HG02798 (cell line): ENCODE results near the gene SLC6A12.

Experiments
- ATAC-seq: cut with Tn5 transposase; IDR thresholded peaks from one replicate; pipeline ENCODE4 v1.9.1; 2021; ENCODE audit warnings: mild to moderate bottlenecking; ENCODE audit not compliant: unreplicated experiment, poor library complexity

The SLC6A12 gene

GRCh38 chr12:214003-214741 is at the start of gene SLC6A12:
TSS of gene SLC6A12 (minus strand) at chr12:214157. CDS start at chr12:209986, 4,171 bp downstream.
- no peak for ATAC-seq

DNA sequence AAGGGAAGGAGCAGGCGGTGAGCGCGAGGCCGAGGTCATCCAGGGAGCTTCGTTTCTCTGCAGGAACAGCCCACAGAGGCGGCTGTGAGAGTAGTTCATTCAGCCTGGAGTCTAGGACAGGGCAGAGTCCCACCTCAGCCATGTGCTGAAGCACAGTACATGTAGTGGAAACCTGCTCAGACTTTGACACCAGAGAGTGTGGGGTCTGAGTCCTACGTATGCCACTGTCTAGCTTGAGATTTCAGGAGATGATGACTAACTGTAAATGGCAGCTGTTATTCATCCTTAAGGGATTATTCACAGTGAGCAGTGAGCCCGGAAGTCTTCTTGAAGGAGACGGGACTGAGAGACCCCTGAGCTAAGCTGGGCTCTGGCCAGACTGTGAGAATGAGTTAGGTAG is 49.6 kb upstream of the SLC6A12 start:
- ATAC-seq: no peak

DNA sequence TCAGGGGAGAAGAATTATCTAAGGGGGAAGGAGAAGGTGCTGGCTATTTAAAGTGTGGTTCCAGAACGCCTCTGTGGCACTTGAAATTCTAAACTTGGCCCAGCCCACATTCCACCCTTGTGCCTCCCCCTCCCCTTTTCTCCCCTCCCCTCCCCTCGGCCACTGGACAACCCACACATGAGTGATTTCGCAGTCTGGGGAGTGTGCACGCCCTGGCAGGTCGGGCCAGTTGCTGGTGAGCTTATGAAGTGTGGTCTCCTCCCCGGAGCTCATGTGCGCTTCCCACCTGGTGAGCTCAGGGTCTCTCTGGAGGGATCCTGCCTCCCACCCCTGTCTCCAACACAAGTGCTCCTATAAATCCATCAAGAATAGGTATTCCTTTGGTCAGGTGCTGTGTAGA is 48.9 kb upstream of the SLC6A12 start, which contains the start of gene SLC6A13:
SLC6A13 (minus strand) TSS at position 20 of the 400 bp plus-strand sequence. CDS start 2,784 bp downstream, outside the sequence.
- no peak for ATAC-seq

GRCh38 chr12:262113-262512 is 48.2 kb upstream of the SLC6A12 start:
- no peak for ATAC-seq

- no peak for ATAC-seq
Measured at GRCh38 chr12:257521-258321, 43.8 kb upstream of the SLC6A12 start.

DNA sequence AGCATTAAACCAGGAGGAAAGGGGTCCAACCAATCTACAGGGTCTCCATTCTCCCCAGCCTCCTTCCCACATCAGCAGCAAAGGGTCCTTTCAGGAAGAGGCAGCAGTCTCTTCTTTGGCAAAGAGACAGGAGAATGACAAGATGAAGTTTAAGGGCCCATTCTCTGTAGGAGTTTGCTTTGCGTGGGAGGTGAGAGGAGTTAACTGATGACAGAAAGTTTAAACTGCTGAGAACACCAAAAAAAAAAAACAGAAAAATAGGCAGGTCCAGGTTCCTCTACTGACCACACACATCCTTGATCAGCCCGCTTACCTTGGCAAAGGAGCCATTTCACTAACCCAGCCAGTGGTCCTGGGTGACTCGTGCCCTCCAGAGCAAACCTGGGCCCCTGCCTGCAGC is 43.0 kb upstream of the SLC6A12 start:
- ATAC-seq: no peak

DNA sequence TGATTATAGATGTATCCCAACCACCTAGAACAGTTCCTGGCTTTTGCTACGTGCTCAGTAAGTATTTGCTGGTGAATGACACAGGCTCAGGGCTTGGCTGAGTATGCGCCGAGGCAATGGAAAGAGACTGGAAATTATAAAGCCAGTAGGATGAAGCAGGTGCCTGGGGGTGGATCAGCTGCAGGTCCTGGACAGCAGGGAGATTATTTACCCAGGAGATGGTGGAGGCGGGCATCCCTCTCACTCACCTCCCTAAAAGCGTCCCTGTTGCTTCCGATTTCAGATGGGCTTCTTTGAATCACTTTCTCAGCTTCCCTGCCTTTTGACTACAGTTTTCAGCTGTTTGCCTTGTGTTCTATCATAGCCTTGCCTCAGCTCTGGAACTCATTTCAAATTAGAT is 42.3 kb upstream of the SLC6A12 start:
- ATAC-seq: no peak

GRCh38 chr12:254912-255311 is 41.0 kb upstream of the SLC6A12 start:
- no peak for ATAC-seq

DNA sequence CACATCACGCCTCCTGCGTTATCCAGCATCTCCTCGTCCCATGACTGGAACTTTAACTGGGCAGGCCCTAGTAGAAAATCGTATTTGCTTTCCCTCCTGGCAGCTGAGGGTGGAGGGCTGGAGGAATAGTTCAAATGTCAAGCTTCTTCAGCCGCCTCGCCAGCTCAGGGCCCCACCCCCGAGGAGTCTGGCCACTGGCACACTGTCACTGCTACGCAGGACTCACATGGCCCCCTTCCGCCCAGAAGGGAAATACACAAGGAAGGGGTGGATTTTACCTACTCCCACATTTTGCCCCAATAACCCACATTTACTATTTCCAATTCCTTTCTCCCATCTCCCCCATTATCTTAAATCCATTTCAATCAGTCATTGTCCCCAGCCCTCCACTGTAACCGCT is 40.1 kb upstream of the SLC6A12 start:
- no peak for ATAC-seq

DNA sequence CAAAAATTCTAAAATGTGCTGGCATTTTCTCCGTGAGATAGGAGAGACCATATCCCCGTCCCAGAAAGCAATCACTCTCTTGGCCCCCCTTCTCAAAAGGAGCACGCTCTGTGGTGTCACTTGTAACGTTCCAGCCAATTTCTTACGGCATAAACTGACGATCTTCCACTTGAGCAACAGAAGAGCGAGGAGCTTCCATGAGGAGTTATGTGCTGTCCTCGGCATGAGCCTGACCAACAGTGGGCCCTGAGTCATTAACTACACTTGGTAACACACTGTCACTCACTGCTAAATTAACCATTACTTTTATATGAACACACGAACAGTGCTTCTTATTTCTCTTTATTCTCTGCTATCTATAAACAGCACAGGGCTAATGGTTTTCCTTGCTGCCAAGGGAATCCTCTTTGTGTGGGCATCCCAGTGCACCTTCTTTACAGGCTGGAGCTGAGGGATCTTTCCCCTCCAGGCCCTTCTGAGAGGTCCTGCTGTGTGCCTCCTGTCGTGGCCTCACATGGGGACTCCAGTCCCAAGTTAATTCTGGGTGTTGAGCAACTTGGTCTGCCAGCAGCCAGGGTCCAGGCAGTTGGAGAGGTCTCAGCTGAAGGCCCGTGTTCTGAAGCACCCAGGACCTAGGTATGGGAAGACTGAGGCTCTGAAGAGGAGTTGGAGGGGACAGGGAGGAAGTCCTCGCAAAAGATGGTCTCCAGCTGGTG is 39.3 kb upstream of the SLC6A12 start:
- ATAC-seq: no peak

GRCh38 chr12:252636-253035 is 38.7 kb upstream of the SLC6A12 start:
- no peak for ATAC-seq

DNA sequence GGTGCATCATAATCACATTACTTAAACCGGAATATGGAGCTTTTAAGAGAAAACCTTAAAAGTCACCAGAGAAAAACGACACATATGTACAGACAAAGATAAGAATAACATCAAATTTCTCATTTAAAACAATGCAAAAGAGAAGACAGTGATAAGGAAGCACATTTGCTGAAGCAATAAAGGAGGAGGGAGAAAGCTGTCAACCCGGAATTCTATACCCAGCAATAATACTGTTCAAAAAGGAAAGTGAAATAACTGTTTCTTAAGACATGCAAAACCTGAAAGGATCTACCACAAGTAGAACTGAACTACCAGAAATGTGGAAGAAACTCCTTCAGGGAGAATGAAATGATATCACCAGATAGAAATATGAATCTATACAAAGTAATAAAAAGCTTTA is 33.3 kb upstream of the SLC6A12 start:
- ATAC-seq: no peak

GRCh38 chr12:243381-243780 is 29.4 kb upstream of the SLC6A12 start:
- ATAC-seq: no peak

- no peak for ATAC-seq
Measured at GRCh38 chr12:242496-242895, 28.5 kb upstream of the SLC6A12 start.

DNA sequence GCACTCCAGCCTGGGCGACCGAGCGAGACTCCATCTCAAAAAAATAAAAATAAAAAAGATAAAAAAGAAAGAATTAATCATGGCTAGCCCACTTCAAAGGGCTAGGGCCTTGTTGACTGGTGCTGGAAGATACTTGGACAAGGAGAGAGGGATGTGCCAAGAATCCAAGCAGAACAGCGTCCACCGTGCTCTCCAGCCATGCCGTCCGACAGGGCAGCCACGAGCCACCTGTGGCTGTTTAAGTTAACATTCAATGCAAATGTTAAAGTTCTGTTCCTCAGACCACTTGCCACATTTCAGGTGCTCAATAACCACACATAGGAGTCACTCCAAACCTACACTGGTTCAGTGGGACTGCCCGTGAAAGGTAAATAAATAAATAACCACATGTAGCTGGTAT is 27.3 kb upstream of the SLC6A12 start:
- no peak for ATAC-seq

GRCh38 chr12:240566-240965 is 26.6 kb upstream of the SLC6A12 start:
- ATAC-seq: no peak

GRCh38 chr12:238736-239398 is 24.9 kb upstream of the SLC6A12 start:
- ATAC-seq: no peak

- ATAC-seq: no peak
Measured at GRCh38 chr12:238116-238515, 24.2 kb upstream of the SLC6A12 start.

DNA sequence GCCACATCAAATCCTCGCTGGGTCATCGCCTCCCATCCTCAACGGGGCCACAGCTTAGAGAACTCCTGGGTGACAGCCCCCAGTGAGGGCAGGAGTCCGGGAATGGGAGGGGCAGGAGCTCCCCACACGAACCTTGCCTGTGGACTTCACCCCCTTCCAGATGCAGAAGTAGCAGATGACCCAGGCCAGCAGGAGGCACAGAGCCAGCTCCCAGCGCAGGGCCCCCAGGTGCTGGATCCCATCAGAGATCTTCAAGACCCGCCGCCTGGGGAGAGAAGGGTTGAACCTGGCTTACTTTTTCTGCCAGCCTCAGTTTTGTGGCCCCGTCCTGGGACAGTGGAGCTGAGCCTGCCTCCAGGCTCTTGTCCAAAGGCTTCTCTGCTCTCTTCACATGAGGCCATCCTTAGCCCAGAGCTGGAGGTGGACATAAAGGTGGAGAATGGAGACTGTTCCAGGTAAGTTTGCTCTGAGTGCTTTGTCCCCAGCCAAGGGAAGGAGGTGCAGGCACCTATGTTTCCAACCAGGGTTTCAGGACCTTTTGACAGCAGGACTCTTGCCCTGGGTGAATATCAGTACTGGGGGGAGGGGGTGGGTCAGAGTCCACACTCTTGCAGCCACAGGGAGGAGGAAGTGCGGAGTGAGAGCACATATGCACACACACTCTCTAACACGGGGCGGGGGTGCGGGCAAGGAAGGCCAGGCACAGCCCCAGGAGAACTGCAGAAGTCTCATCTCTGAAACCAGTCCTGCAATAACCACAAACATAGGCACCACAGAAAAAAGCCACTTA is 23.3 kb upstream of the SLC6A12 start:
- ATAC-seq: no peak

DNA sequence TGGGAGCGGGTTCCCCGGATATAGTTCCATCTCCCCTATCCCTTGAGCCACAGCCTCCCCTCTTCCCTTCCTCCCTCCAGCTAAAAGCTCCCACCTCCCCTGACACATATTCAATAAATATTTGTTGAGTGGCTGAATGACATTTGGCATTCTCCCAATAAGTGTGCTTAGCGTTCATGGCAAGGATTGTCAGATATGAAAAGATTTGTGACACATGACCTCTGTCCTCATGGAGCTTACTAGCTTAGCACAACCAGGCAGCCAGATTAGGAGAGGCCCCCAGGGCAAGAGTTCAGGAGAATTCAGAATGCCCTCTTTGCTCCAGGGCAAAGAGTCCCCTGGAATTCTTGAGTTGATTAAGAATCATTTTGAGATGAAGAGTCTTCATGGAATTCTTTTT is 22.5 kb upstream of the SLC6A12 start:
- ATAC-seq: no peak
